ENCODE measurements around the gene UVSSA.
A peak's percentile ranks its signal among the peaks of the same experiment; 100 is the strongest.
"Not testable (repeated sequence)": the region's sequence is repeated elsewhere in the genome, so short reads cannot be mapped to it uniquely, and the experiment has no call there.

UVSSA gene

DNA sequence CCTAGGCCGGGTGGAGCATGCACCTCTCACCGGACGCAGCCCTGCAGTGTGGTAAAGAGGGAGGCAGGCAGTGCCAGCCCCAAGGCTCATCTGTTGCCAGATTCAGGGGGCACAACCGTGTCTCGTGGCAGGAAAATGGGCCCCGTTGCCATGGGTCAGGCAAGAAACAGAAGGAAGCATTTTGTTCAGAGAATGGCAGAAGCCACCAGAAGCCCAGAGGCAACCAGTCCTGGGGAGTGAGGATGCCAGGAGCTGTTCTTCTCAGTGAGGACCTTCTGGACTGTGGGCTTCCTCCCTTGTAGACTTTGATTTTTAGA, 12.5 kb upstream of the UVSSA start:
- Mint-ChIP-seq H3K9me3 (peaks cover 3% of the 10 kb centered on the region), H3K27ac (no peak overlapping the region), H3K4me3 (no peak overlapping the region), H3K4me1 (peaks cover 8% of the 10 kb centered on the region), H3K36me3 (ENCODE audit: low read depth) (peaks cover 55% of the 10 kb centered on the region), H3K27me3 (ENCODE audit: low read depth, poor library complexity) (no peaks in the 10 kb centered on the region)
- no peak for DNase-seq
- TF ChIP-seq, protein P1, sequence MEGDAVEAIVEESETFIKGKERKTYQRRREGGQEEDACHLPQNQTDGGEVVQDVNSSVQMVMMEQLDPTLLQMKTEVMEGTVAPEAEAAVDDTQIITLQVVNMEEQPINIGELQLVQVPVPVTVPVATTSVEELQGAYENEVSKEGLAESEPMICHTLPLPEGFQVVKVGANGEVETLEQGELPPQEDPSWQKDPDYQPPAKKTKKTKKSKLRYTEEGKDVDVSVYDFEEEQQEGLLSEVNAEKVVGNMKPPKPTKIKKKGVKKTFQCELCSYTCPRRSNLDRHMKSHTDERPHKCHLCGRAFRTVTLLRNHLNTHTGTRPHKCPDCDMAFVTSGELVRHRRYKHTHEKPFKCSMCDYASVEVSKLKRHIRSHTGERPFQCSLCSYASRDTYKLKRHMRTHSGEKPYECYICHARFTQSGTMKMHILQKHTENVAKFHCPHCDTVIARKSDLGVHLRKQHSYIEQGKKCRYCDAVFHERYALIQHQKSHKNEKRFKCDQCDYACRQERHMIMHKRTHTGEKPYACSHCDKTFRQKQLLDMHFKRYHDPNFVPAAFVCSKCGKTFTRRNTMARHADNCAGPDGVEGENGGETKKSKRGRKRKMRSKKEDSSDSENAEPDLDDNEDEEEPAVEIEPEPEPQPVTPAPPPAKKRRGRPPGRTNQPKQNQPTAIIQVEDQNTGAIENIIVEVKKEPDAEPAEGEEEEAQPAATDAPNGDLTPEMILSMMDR (IDR thresholded peaks at IDR 0.05), result no peak

DNA sequence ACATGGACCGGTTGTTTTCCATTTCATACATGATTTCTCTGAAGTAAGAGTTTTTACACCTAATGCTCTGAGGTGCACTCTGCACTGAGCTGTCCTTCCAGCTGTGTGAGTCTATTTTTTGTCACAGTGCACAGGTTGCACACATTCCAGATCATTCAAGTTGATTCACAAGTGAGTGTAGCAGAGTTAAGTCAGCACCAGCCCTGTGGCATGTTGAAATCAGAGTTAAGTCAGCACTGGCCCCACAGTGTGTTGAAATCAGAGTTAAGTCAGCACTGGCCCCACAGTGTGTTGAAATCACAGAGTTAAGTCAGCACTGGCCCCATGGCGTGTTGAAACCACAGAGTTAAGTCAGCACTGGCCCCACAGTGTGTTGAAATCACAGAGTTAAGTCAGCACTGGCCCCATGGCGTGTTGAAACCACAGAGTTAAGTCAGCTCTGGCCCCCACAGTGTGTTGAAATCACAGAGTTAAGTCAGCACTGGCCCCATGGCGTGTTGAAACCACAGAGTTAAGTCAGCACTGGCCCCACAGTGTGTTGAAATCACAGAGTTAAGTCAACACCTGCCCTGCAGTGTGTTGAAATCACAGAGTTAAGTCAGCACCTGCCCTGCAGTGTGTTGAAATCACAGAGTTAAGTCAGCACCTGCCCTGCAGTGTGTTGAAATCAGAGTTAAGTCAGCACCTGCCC, 11.7 kb upstream of the UVSSA start:
- not testable (repeated sequence) for H3K9me3 Mint-ChIP-seq; H3K4me3 Mint-ChIP-seq; H3K27me3 Mint-ChIP-seq (ENCODE audit: low read depth, poor library complexity); DNase-seq; H3K4me1 Mint-ChIP-seq
- Mint-ChIP-seq H3K36me3 (ENCODE audit: low read depth) (peaks cover 62% of the 10 kb centered on the region), H3K27ac (peak overlapping the region; percentile 11)

DNA sequence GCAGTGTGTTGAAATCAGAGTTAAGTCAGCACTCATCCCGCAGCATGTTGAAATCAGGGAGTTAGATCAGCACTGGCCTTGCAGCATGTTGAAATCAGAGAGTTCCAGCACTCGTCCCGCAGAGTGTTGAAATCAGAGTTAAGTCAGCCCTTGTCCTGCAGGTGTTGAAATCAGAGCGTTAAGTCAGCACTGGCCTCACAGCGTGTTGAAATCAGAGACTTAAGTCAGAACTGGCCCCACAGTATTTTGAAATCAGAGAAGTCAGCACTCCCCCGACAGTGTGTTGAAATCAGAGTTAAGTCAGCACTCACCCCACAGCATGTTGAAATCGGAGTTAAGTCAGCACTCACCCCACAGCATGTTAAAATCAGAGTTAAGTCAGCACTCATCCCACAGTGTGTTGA, 10.9 kb upstream of the UVSSA start:
- DNase-seq, result no peak
- Mint-ChIP-seq H3K27me3 (ENCODE audit: low read depth, poor library complexity) (no peaks in the 10 kb centered on the region), H3K9me3 (peaks cover 3% of the 10 kb centered on the region), H3K27ac (no peak overlapping the region), H3K36me3 (ENCODE audit: low read depth) (peaks cover 65% of the 10 kb centered on the region), H3K4me3 (no peak overlapping the region), H3K4me1 (no peaks in the 10 kb centered on the region)
- TF ChIP-seq, protein P1 (IDR thresholded peaks at IDR 0.05), result no peak

DNA sequence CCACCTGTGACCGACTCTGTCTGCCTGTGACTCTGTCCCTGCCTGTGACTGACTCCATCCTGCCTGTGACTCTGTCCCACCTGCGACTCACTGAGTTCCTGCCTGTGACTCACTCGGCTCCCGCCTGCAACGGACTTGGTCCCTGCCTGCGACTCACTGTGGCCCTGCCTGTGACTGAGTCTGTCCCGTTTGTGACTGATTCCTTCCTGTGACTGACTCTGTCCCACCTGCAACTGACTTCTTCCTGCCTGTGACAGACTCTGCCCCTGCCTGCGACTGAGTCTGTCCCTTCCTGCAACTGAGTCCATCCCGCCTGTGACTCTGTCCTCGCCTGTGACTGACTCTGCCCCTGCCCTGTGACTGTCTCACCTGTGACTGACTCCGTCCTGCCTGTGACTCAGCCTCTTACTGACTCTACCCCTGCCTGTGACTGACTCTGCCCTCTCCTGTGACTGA, 9.6 kb upstream of the UVSSA start:
- H3K36me3 Mint-ChIP-seq (ENCODE audit: low read depth), result peaks cover 78% of the 10 kb centered on the region
- H3K27ac Mint-ChIP-seq, result peak overlapping the region; percentile 78
- no peaks in the 10 kb centered on the region for H3K27me3 Mint-ChIP-seq (ENCODE audit: low read depth, poor library complexity)
- H3K4me1 Mint-ChIP-seq, result no peaks in the 10 kb centered on the region
- TF ChIP-seq, protein P1 (IDR thresholded peaks at IDR 0.05), result no peak
- no peak overlapping the region for H3K4me3 Mint-ChIP-seq
- DNase-seq, result no peak
- peaks cover 14% of the 10 kb centered on the region for H3K9me3 Mint-ChIP-seq

DNA sequence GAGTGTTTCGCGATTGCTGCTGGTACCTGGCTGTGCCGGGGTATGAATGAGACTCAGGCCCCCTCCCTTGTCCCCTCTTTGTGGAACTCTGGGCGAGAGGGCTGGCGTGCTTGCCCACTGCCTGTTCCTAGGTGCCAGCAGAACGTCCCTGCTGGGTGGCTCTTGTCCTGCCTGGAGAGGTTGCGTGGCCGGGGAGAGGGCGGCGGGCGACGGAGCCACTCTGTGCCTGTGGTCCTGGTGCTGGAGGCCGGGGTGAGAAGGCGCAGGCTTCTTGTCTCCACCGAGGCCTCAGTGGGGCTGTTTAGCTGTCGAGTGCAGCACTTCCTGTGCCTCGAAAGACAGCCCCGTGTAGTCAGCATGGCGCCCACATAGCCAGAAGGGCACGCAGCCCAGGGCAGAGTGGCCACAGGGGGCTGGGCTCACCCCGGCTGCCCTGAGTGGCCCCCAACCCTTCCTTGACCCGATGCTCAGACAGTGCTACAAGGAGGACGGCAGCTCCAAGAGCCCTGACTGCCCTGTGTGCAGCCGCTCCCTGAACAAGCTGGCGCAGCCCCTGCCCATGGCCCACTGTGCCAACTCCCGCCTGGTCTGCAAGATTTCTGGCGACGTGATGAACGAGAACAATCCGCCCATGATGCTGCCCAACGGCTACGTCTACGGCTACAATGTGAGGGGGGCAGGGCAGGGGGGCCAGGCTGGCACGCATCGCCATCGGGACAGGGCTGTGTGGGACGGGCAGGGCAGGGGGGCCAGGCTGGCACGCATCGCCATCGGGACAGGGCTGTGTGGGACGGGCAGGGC, 8.9 kb upstream of the UVSSA start:
- peaks cover 86% of the 10 kb centered on the region for H3K36me3 Mint-ChIP-seq (ENCODE audit: low read depth)
- no peaks in the 10 kb centered on the region for H3K27me3 Mint-ChIP-seq (ENCODE audit: low read depth, poor library complexity)
- peaks cover 21% of the 10 kb centered on the region for H3K9me3 Mint-ChIP-seq
- DNase-seq, result no peak
- H3K4me3 Mint-ChIP-seq, result no peak overlapping the region
- TF ChIP-seq, protein P1 (IDR thresholded peaks at IDR 0.05), result no peak
- peak overlapping the region; percentile 78 for H3K27ac Mint-ChIP-seq
- no peaks in the 10 kb centered on the region for H3K4me1 Mint-ChIP-seq

DNA sequence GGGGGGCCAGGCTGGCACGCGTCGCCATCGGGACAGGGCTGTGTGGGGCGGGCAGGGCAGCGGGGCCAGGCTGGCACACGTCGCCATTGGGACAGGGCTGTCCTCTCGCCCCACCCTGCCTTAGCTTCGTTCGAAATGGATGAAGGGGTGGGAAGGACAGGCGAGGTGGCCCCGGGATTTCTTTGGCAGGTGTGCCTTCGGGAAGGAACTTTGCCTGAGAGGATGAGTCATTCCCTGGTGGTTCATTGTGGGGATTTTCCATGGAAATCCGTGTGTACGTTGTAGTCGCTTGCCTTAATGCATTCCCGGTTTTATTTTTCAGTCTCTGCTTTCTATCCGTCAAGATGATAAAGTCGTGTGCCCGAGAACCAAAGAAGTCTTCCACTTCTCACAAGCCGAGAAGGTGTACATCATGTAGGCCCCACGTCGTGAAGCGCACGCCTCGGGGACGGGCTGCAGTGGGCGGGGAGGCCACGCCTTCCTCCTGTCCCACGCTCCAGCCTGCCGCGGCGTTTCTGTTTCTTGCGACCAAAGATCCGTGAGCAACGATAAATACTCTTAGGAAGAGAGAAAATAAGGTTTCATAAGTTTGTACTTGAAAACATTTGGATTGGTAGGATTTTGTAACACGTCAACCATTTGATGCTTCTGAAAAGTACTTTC, 8.1 kb upstream of the UVSSA start:
- TF ChIP-seq, protein P1 (IDR thresholded peaks at IDR 0.05), result no peak
- DNase-seq, result no peak
- Mint-ChIP-seq H3K4me3 (no peak overlapping the region), H3K27me3 (ENCODE audit: low read depth, poor library complexity) (no peaks in the 10 kb centered on the region), H3K9me3 (peaks cover 28% of the 10 kb centered on the region), H3K27ac (peak overlapping the region; percentile 47), H3K4me1 (no peaks in the 10 kb centered on the region), H3K36me3 (ENCODE audit: low read depth) (peaks cover 93% of the 10 kb centered on the region)
